ENCODE results near the gene LCN12.

The LCN12 gene

DNA sequence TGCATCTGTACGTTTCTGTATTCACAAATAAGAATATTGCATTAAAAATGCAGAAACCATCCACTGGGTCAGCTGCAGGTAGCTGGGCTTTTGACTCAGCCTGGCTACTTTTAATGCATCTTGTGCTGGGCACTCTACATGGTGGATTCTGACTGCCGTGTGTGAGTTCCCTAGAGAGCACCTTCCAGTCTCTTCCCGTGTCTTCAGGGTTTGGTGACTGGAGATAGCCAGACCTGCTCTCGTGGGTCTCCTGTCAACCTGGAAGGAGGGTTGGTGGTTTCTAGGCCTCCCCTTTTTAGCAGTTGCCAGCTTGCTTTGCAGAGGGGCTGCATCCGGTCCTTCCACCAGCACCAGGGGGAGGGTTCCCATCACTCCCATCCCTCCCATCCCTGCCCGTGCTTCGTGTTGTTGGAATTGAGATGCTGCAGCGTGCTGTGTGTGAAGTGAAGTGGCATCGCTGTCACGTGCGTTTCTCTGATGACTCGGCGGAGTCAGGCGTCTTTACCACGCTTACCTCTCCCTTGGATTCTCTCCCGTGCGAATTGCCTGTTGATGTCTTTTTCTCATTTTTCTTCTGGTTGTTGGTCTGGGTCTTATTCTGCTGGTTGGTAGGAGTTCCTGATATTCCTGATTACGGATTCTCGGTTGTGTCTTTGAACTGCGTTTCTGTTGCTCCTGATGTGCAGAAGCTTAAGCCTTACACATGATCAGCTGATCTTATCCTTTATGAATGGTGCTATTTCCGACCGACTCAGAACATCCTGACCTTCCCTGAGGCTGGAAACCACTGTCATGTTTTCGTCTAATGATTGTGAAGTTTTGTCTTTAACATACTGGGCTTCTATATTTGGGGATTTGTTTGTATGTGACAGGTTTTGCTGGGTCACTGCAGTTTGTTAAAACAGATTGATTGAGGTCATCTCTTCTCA is 24.5 kb upstream of the LCN12 start:
- Histone ChIP-seq H3K4me3 (no peak overlapping the region), H3K27ac (no peak overlapping the region)
- no peak for DNase-seq (ENCODE audit: low spot score)
- TF ChIP-seq CTCF (IDR thresholded peaks at IDR 0.05): no peak

DNA sequence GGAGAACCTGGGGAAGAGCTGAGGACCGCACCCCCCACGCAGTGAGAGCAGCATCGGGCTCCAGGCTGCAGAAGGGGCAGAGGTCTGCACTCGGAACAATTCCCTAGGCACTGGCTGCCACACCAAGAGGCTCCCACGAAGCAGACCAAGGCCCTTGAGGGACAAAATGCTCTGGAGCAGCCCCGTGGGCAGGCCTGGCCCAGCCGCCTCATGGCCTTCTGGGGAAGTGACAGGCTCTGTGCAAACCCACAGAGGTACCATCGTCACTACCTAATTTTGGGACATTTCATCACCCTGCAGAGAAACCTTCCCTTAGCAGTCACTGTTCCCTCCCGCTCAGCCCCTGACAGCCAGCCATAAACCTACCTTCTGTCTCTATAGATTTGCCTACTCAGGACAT is 23.5 kb upstream of the LCN12 start:
- DNase-seq (ENCODE audit: low spot score): no peak
- Histone ChIP-seq H3K27ac (no peak overlapping the region), H3K4me3 (no peak overlapping the region)
- no peak for TF ChIP-seq CTCF (IDR thresholded peaks at IDR 0.05)

GRCh38 chr9:136930014-136930413 is 22.1 kb upstream of the LCN12 start:
- H3K4me3 ChIP-seq: no peak overlapping the region
- no peak overlapping the region for H3K27ac ChIP-seq
- no peak for TF ChIP-seq CTCF (IDR thresholded peaks at IDR 0.05)
- no peak for DNase-seq (ENCODE audit: low spot score)

- TF ChIP-seq CTCF (IDR thresholded peaks at IDR 0.05): no peak
- H3K4me3 ChIP-seq: no peak overlapping the region
- H3K27ac ChIP-seq: no peak overlapping the region
- DNase-seq (ENCODE audit: low spot score): no peak
Observed at GRCh38 chr9:136931611-136932130, 20.4 kb upstream of the LCN12 start.

- no peak for DNase-seq (ENCODE audit: low spot score)
- H3K4me3 ChIP-seq: no peak overlapping the region
- H3K27ac ChIP-seq: no peak overlapping the region
- TF ChIP-seq CTCF (IDR thresholded peaks at IDR 0.05): no peak
Observed at GRCh38 chr9:136934277-136934676, 17.8 kb upstream of the LCN12 start.

DNA sequence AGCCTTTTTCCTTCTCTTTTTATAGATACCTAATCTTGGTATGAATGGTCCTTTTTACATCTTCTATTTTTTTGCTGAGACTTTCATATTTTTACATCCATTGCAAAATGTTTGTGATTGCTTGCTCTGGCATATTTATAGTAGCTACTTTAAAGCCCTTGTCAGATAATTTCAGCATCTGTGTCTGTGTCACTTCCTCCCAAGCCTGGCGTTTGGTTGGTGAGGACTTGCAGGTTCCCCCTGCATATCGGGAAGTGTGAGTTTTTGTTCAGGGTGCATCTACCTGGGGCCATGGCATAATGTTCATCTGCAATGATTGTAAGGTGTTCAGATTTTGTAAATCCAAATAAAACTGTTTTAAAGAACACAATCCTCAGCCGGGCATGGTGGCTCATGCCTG is 16.4 kb upstream of the LCN12 start:
- TF ChIP-seq CTCF (IDR thresholded peaks at IDR 0.05): no peak
- no peak overlapping the region for H3K4me3 ChIP-seq
- H3K27ac ChIP-seq: no peak overlapping the region
- DNase-seq (ENCODE audit: low spot score): no peak

DNA sequence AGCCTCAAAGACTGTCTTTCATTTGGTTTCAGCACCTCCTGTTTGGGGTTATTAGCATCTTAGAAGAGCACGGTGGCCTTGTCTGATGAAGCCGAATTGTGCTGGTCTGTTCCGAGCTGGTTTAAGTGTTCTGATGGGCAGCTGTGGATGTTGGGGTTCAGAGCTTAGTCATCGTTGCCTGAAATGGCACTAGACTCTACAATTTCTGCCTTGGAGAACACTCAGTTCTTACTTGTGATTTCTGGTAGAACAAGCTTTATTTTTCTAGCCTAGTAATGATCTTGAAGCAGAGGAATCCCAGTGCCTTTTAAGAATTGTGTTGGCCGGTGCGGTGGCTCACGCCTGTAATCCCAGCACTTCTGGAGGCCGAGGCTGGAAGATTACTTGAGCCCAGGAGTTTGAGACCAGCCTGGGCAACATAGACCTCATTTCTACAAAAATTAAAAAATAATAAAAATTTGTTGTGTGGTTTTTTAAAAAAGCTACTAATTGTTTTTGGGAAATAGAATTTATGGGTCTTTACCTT is 15.4 kb upstream of the LCN12 start:
- no peak for DNase-seq (ENCODE audit: low spot score)
- H3K27ac ChIP-seq: no peak overlapping the region
- no peak for TF ChIP-seq CTCF (IDR thresholded peaks at IDR 0.05)
- no peak overlapping the region for H3K4me3 ChIP-seq
